AG08395 (cell line): Measurements from ENCODE around the gene MTFP1.
"Not testable (repeated sequence)": the region's sequence is repeated elsewhere in the genome, so short reads cannot be mapped to it uniquely, and the experiment has no call there.

ENCODE experiments used
- DNase-seq: peaks from one replicate; pipeline ENCODE4 v3.0.0; 2012; ENCODE audit warnings: mixed read lengths, low spot score

Gene MTFP1

GRCh38 chr22:30426388-30427353, 1.1 kb downstream of the MTFP1 start:
- peak; percentile 80 for DNase-seq

- no peak for DNase-seq
These were observed 2.3 kb downstream of the MTFP1 start for GRCh38 chr22:30427871-30428270.

- no peak for DNase-seq
These were observed 4.3 kb downstream of the MTFP1 start for GRCh38 chr22:30429887-30430286.

- DNase-seq = no peak
These were observed 5.4 kb downstream of the MTFP1 start for GRCh38 chr22:30430933-30431332.

- no peak for DNase-seq
These were observed 6.5 kb downstream of the MTFP1 start for GRCh38 chr22:30432096-30432495.

GRCh38 chr22:30432520-30432919, 7.0 kb downstream of the MTFP1 start:
- no peak for DNase-seq

- no peak for DNase-seq
These were observed 7.7 kb downstream of the MTFP1 start for GRCh38 chr22:30433227-30433626.

GRCh38 chr22:30433773-30434172, 8.2 kb downstream of the MTFP1 start:
- no peak for DNase-seq

GRCh38 chr22:30434843-30435242, 9.3 kb downstream of the MTFP1 start:
- DNase-seq = no peak

- no peak for DNase-seq
These were observed 10.1 kb downstream of the MTFP1 start for GRCh38 chr22:30435674-30436126.

GRCh38 chr22:30436196-30436595, 10.6 kb downstream of the MTFP1 start:
- DNase-seq = no peak

- no peak for DNase-seq
These were observed 13.0 kb downstream of the MTFP1 start for GRCh38 chr22:30438559-30438958.

GRCh38 chr22:30439226-30439625, 13.7 kb downstream of the MTFP1 start:
- DNase-seq = no peak

GRCh38 chr22:30439836-30440235, 14.3 kb downstream of the MTFP1 start:
- no peak for DNase-seq

- no peak for DNase-seq
These were observed 15.5 kb downstream of the MTFP1 start for GRCh38 chr22:30441088-30441487.

GRCh38 chr22:30444632-30445437, 19.3 kb downstream of the MTFP1 start:
- peak; percentile 71 for DNase-seq

- no peak for DNase-seq
These were observed 20.0 kb downstream of the MTFP1 start for GRCh38 chr22:30445438-30446145.

- no peak for DNase-seq
These were observed 22.1 kb downstream of the MTFP1 start for GRCh38 chr22:30447656-30448055.

- DNase-seq = not testable (repeated sequence)
These were observed 25.9 kb downstream of the MTFP1 start for GRCh38 chr22:30451488-30451887.

GRCh38 chr22:30452861-30453260, 27.3 kb downstream of the MTFP1 start:
- no peak for DNase-seq

- DNase-seq = no peak
These were observed 28.4 kb downstream of the MTFP1 start for GRCh38 chr22:30453731-30454510.
